Hepatocyte (in vitro differentiated cells): ENCODE data around the gene SPATA31C2.

Source experiments
- CTCF ChIP-seq: fragments of 200-600 bp; sonication (generic); IDR thresholded peaks from 2 replicates; pipeline ENCODE4 v1.5.1; 2016; ENCODE audit warnings: antibody characterized with exemption, mild to moderate bottlenecking; ENCODE audit not compliant: poor library complexity
- EZH2 ChIP-seq: fragments of 200-600 bp; sonication (generic); IDR thresholded peaks from 2 replicates; pipeline ENCODE4 v1.6.1; 2016; ENCODE audit warnings: antibody characterized with exemption, mild to moderate bottlenecking, borderline replicate concordance
- EZH2phosphoT487 ChIP-seq: fragments of 200-600 bp; sonication (generic); IDR thresholded peaks from one replicate; pipeline ENCODE4 v1.6.1; 2018; ENCODE audit warnings: antibody characterized with exemption, mild to moderate bottlenecking, low read depth, moderate library complexity; ENCODE audit not compliant: unreplicated experiment, severe bottlenecking

DNA sequence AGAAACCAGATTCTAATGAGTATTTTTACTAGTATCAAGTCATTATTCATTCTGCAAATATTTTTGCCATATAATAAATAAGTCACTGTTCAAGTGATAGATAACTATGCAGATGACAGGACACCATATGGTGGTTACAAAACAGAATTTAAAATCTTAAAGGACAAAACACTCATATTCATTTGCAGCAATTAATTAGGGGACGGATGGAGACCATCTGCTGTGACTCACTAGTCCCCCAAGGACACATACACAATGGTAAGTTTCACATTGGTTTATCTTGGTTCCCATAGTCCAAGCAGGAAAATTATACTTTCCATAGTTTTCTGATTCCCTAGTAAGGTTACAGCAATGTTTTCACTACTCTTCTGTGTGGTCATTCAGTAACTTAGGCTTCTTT, 28.4 kb upstream of the SPATA31C2 start:
- TF ChIP-seq CTCF (no peak), EZH2 (no peak), EZH2phosphoT487 (no peak)
